B cell (primary cell): ENCODE results near the gene RAD51B. TPM values are rescaled to one million over a fixed set of nuclear protein-coding genes. Genes with fewer than 3 reads are reported as not detected.

Experiments
- ATAC-seq: fragments of 200-7000 bp; cut with Tn5 transposase; one replicate; pipeline ENCODE4 v1.10.0; 2021; ENCODE audit warnings: low read depth, mild to moderate bottlenecking, moderate number of reproducible peaks, moderate library complexity
- CTCF ChIA-PET: fragments of 350-600 bp; sonication (Branson Sonifier 250); formaldehyde crosslinking; loops from one replicate; lab custom pipeline; 2021; ENCODE audit warnings: antibody characterized with exemption, inconsistent platforms; lab: Charles Lee
- POLR2A ChIA-PET: fragments of 350-600 bp; sonication (Branson Sonifier 250); formaldehyde crosslinking; loops from one replicate; lab custom pipeline; 2021; ENCODE audit warnings: antibody characterized with exemption; lab: Charles Lee
- DNase-seq: peaks from one replicate; pipeline ENCODE4 v3.0.0; 2013
- H2AFZ ChIP-seq: 2 replicates; pipeline ENCODE4 v1.6.1; 2012; ENCODE audit warnings: mild to moderate bottlenecking, low read depth, low read length; ENCODE audit not compliant: insufficient read depth, poor library complexity, severe bottlenecking
- H3K27ac ChIP-seq, 2 donors: 1 replicate in 1 of 2; 2 replicates in 1 of 2; pipeline ENCODE4 v1.5.1; 2012 to 2013; ENCODE audit warnings: low read length in 2 of 2, mild to moderate bottlenecking in 2 of 2, moderate library complexity in 1 of 2
- H3K27me3 ChIP-seq, 4 experiments: fragments of 200-600 bp in 1 of 4; sonication (generic) in 1 of 4; replicated peaks in 1 of 4; 1 replicate in 2 of 4; 2 replicates in 2 of 4; pipeline versions ENCODE4 v1.6.1 to v1.7.0; 2013 to 2016; ENCODE audit warnings: low read length in 3 of 4, mild to moderate bottlenecking in 2 of 4, mixed read lengths in 1 of 4, moderate library complexity in 1 of 4; ENCODE audit not compliant: insufficient read depth in 4 of 4, control insufficient read depth in 3 of 4; ENCODE audit errors: control extremely low read depth in 1 of 4
- H3K36me3 ChIP-seq, 2 experiments: replicated peaks in 1 of 2; 1 replicate in 1 of 2; 2 replicates in 1 of 2; pipeline versions ENCODE4 v1.6.1 to v1.7.1; 2013; ENCODE audit warnings: low read length in 1 of 2; ENCODE audit not compliant: insufficient read depth in 2 of 2, control insufficient read depth in 1 of 2; ENCODE audit errors: control extremely low read depth in 1 of 2, extremely low read depth in 1 of 2
- H3K4me1 ChIP-seq, 2 donors: fragments of 200-600 bp in 1 of 2; sonication (generic) in 1 of 2; 1 replicate in 1 of 2; 2 replicates in 1 of 2; pipeline versions ENCODE4 v1.5.1 to v1.6.1; 2013 to 2017; ENCODE audit warnings: low read length in 2 of 2; ENCODE audit not compliant: control insufficient read depth in 2 of 2, insufficient read depth in 2 of 2
- H3K4me2 ChIP-seq: replicated peaks from 2 replicates; pipeline ENCODE3; 2012; ENCODE audit warnings: mild to moderate bottlenecking, low read depth, low read length; ENCODE audit not compliant: poor library complexity, severe bottlenecking
- H3K4me3 ChIP-seq, 5 experiments: fragments of 200-600 bp in 1 of 5; sonication (generic) in 1 of 5; 1 replicate in 3 of 5; 2 replicates in 2 of 5; pipeline versions ENCODE4 v1.5.1 to v1.7.0; 2011 to 2016; ENCODE audit warnings: low read length in 4 of 5, mild to moderate bottlenecking in 4 of 5, low read depth in 2 of 5, control low read depth in 1 of 5, moderate library complexity in 1 of 5; ENCODE audit not compliant: insufficient read depth in 1 of 5; ENCODE audit errors: control extremely low read depth in 1 of 5, extremely low read depth in 1 of 5
- H3K79me2 ChIP-seq: fragments of 200-600 bp; sonication (generic); one replicate; pipeline ENCODE4 v1.6.0; 2016; ENCODE audit warnings: low read length; ENCODE audit not compliant: control insufficient read depth, insufficient read depth
- H3K9ac ChIP-seq: fragments of 200-600 bp; sonication (generic); 2 replicates; pipeline ENCODE4 v1.6.1; 2017; ENCODE audit warnings: mild to moderate bottlenecking, low read length, moderate library complexity
- H3K9me3 ChIP-seq, 3 donors: one replicate each; pipeline versions ENCODE4 v1.6.1 to v1.7.1; 2013; ENCODE audit warnings: low read length in 2 of 3; ENCODE audit not compliant: control insufficient read depth in 2 of 3, insufficient read depth in 1 of 3; ENCODE audit errors: control extremely low read depth in 1 of 3
- H4K20me1 ChIP-seq: 2 replicates; pipeline ENCODE4 v1.6.0; 2012; ENCODE audit warnings: mild to moderate bottlenecking, low read length; ENCODE audit not compliant: insufficient read depth, control insufficient read depth, poor library complexity, severe bottlenecking
- H3K27ac Mint-ChIP-seq: one replicate; pipeline ENCODE4 v1.8.0; 2021; ENCODE audit warnings: mixed read lengths
- H3K27me3 Mint-ChIP-seq: one replicate; pipeline ENCODE4 v1.8.0; 2021; ENCODE audit warnings: mixed read lengths
- H3K4me1 Mint-ChIP-seq: one replicate; pipeline ENCODE4 v1.8.0; 2021; ENCODE audit warnings: mixed read lengths
- H3K4me3 Mint-ChIP-seq: one replicate; pipeline ENCODE4 v1.8.0; 2021; ENCODE audit warnings: mixed read lengths
- H3K9me3 Mint-ChIP-seq: one replicate; pipeline ENCODE4 v1.8.0; 2022; ENCODE audit warnings: mixed read lengths; ENCODE audit not compliant: insufficient read depth
- EZH2 ChIP-seq: IDR thresholded peaks from 2 replicates; pipeline ENCODE4 v1.6.1; 2012; ENCODE audit warnings: borderline replicate concordance, low read depth, mild to moderate bottlenecking, moderate library complexity, low read length; ENCODE audit not compliant: insufficient read depth, poor library complexity, severe bottlenecking
- WGBS: methylation state at CpG from one replicate; pipeline ENCODE4 v1.1.5; 2013; ENCODE audit warnings: missing lambda C conversion rate; ENCODE audit not compliant: insufficient coverage; 5-methylcytosine and 5-hydroxymethylcytosine counted together
- intact Hi-C: fragments of 100-400 bp; cut with micrococcal nuclease; formaldehyde crosslinking; loops from one replicate; pipeline ENCODE4 v1.10.0; 2022
- polyA plus RNA-seq: library from polyadenylated mRNA; depleted of rRNA; stranded (reverse); fragments of >200 nt; gene quantifications from 2 replicates; pipeline ENCODE4 v1.2.3, GENCODE V29; 2012
- total RNA-seq, 2 donors: library from RNA; stranded (reverse); fragments of 120-200 nt in 1 of 2; gene quantifications; 1 replicate in 1 of 2; 2 replicates in 1 of 2; pipeline versions ENCODE4 v1.2.3 to v1.2.4, GENCODE V29; 2013 to 2022
- TF ChIP-seq, protein P1 (sequence below): fragments of 200-600 bp; IDR thresholded peaks from one replicate; pipeline ENCODE4 v1.8.0; 2022; ENCODE audit warnings: antibody characterized with exemption, mild to moderate bottlenecking

RAD51B gene
- total and polyA plus RNA-seq, 2 donors (not counting 1 experiment from before 2014, with no cell fraction given) = 6.5 to 60.6 TPM

DNA sequence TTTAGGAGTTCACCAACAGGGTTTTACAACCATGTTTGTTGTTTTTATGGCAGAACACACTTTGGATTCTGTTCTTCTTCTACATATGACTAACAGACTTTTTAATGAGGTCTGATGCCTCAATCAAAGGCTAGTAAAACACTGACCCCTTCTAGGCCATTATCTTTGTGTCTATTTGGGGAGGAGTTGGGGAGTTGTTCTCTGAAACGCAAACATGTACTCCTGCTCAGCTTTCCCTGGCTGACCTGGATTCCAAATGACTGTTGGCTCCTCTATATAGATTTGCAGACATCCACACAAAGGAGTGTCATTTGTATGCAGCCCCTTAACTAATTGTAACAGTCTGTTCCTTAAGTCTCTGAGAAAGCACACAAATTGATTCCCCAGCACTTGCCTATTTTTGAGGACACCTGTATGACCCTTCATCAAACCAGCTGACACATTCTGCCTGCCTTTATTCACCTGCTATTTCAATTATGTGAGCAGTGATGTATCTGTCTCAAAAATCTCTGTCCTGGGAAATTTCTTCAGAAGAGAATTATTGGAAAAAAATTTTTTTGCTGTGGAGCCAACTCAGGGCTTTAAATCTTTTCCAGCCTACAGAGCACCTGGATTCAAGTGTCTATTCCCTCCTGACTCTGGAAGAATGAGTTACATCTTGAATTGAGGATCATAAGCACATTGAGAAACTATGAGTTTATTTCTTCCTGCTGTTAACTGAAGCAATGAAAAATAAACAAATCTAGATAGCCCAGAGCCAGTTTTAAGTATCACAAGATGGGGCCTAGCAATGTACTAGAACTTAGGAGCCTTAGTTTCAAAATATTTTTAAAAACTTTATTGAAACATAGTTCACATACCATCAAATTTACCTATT lies 417.2 kb downstream of the RAD51B start:
- Histone ChIP-seq H3K4me3 (no peak overlapping the region), H4K20me1 (no peaks in the 10 kb centered on the region), H3K9ac (no peak overlapping the region), H3K27ac (no peak overlapping the region), H3K4me1 (peaks cover 4 to 12% of the 10 kb centered on the region in 2 donors), H3K9me3 (no peaks in the 10 kb centered on the region), H3K79me2 (no peaks in the 10 kb centered on the region), H3K27me3 (no peaks in the 10 kb centered on the region), H3K36me3 (no peaks in the 10 kb centered on the region), H2AFZ (no peak overlapping the region), H3K4me2 (no peak overlapping the region)
- DNase-seq (no peak), ATAC-seq (no peak)
- TF ChIP-seq, protein P1, sequence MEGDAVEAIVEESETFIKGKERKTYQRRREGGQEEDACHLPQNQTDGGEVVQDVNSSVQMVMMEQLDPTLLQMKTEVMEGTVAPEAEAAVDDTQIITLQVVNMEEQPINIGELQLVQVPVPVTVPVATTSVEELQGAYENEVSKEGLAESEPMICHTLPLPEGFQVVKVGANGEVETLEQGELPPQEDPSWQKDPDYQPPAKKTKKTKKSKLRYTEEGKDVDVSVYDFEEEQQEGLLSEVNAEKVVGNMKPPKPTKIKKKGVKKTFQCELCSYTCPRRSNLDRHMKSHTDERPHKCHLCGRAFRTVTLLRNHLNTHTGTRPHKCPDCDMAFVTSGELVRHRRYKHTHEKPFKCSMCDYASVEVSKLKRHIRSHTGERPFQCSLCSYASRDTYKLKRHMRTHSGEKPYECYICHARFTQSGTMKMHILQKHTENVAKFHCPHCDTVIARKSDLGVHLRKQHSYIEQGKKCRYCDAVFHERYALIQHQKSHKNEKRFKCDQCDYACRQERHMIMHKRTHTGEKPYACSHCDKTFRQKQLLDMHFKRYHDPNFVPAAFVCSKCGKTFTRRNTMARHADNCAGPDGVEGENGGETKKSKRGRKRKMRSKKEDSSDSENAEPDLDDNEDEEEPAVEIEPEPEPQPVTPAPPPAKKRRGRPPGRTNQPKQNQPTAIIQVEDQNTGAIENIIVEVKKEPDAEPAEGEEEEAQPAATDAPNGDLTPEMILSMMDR = no peak
- no peak for TF ChIP-seq EZH2
- WGBS = no CpG with 5 or more reads among the region's 1 CpG
- H3K4me1 Mint-ChIP-seq = peaks cover 2% of the 10 kb centered on the region
- CTCF ChIA-PET = interaction anchor here (1.6 kb wide), 1 partner anchor 11 kb away, joined by 5 read pairs; no protein-coding TSS in a partner anchor
- intact Hi-C loops = no loop called here
- H3K27me3 Mint-ChIP-seq = no peaks in the 10 kb centered on the region
- H3K9me3 Mint-ChIP-seq = peaks cover 1% of the 10 kb centered on the region
- POLR2A ChIA-PET = no interaction called here
- H3K4me3 Mint-ChIP-seq = no peak overlapping the region
- no peak overlapping the region for H3K27ac Mint-ChIP-seq

DNA sequence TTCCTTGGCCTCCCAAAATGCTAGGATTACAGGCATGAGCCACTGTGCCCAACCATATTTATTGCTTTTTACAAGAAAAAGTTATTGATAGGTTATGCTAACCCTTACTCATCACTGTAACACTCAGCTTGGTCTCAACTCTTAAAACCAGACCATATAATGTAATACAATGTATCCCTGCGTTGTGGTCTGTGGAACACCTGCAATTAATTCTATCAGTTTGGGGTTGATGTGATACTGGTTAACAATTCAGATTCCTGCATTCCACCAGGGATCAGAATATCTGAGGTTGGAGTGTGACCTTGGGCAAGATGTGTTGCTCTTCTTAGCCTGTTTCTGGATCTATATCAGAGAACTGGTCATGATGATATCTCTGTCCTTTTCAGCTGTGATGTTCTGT lies 419.0 kb downstream of the RAD51B start:
- ChIA-PET CTCF (interaction anchor here (1.6 kb wide), 1 partner anchor 9 kb away, joined by 5 read pairs; no protein-coding TSS in a partner anchor), POLR2A (no interaction called here)
- Histone ChIP-seq H3K4me3 (no peak overlapping the region), H2AFZ (no peak overlapping the region), H3K27me3 (no peaks in the 10 kb centered on the region), H3K9ac (no peak overlapping the region), H3K36me3 (no peaks in the 10 kb centered on the region), H3K9me3 (no peaks in the 10 kb centered on the region), H3K4me1 (peaks cover 0 to 4% of the 10 kb centered on the region in 2 donors), H3K27ac (no peak overlapping the region), H3K4me2 (no peak overlapping the region), H3K79me2 (no peaks in the 10 kb centered on the region), H4K20me1 (no peaks in the 10 kb centered on the region)
- ATAC-seq = no peak
- intact Hi-C loops = no loop called here
- H3K4me1 Mint-ChIP-seq = peaks cover 2% of the 10 kb centered on the region
- TF ChIP-seq, protein P1 = no peak
- TF ChIP-seq EZH2 = no peak
- no peak overlapping the region for H3K27ac Mint-ChIP-seq
- no peak for DNase-seq
- H3K9me3 Mint-ChIP-seq = peaks cover 1% of the 10 kb centered on the region
- H3K27me3 Mint-ChIP-seq = no peaks in the 10 kb centered on the region
- WGBS = no CpG with 5 or more reads among the region's 1 CpG
- no peak overlapping the region for H3K4me3 Mint-ChIP-seq
